ENCODE measurements around the gene SLC22A5. TPM values are rescaled to one million over a fixed set of nuclear protein-coding genes. Genes with fewer than 3 reads are reported as not detected.

The SLC22A5 gene
- total and polyA plus RNA-seq, 2 donors (not counting 3 experiments of a cell fraction or from before 2014, with no cell fraction given), result 3.6 to 9.3 TPM

- TF ChIP-seq, protein P1, sequence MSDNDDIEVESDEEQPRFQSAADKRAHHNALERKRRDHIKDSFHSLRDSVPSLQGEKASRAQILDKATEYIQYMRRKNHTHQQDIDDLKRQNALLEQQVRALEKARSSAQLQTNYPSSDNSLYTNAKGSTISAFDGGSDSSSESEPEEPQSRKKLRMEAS (IDR thresholded peaks at IDR 0.05; ENCODE audit: insufficient read depth, insufficient read length), result no peak
- TF ChIP-seq FOS (IDR thresholded peaks at IDR 0.05; ENCODE audit: borderline replicate concordance, insufficient read depth, low read length), result no peak
- CTCF ChIA-PET, result interaction anchor here (2.4 kb wide), 1 partner anchor 436 kb away, joined by 15 read pairs; no protein-coding TSS in a partner anchor
- no peak overlapping the region for H3K4me3 ChIP-seq (replicated peaks in 1 of 3; ENCODE audit: insufficient read depth in 1 of 3, low read depth in 1 of 3, low read length in 3 of 3)
- H3K27me3 ChIP-seq (ENCODE audit: control insufficient read depth in 2 of 2, insufficient read depth in 2 of 2, low read length in 2 of 2), result no peaks in the 10 kb centered on the region
- FAIRE-seq (no peak), DNase-seq (ENCODE audit: low read depth, low spot score) (no peak)
- no peaks in the 10 kb centered on the region for H3K9me3 ChIP-seq (replicated peaks; ENCODE audit: control insufficient read depth, insufficient read depth, low read length)
- POLR2A ChIA-PET, result no interaction called here
- no peak overlapping the region for H3K4me2 ChIP-seq (ENCODE audit: insufficient read depth, low read length)
- dilution Hi-C loops (cut with MboI; ENCODE audit: extremely low pct_ligation_motif_present, low sequenced_read_pairs), result no loop called here
- H3K9me1 ChIP-seq (replicated peaks; ENCODE audit: control insufficient read depth, extremely low read depth, insufficient read depth, low read length), result no peaks in the 10 kb centered on the region
- H4K20me1 ChIP-seq (replicated peaks; ENCODE audit: control insufficient read depth, extremely low read depth, insufficient read depth, low read length), result no peaks in the 10 kb centered on the region
- peaks cover 37% of the 10 kb centered on the region for H3K4me1 ChIP-seq (ENCODE audit: control insufficient read depth, extremely low read depth, insufficient read depth, low read length)
- no peak overlapping the region for H3K9ac ChIP-seq (replicated peaks; ENCODE audit: extremely low read depth, insufficient read depth, low read length)
- H3K27ac ChIP-seq (ENCODE audit: insufficient read depth, low read depth, low read length), result no peak overlapping the region
- no TSS peak for BruUV-seq (replicated peaks)
- no peaks in the 10 kb centered on the region for H3K79me2 ChIP-seq (ENCODE audit: control insufficient read depth, insufficient read depth, low read length)
- H2AFZ ChIP-seq (ENCODE audit: low read depth, low read length), result no peak overlapping the region
- intact Hi-C loops (cut with micrococcal nuclease), result loop anchor here (1.0 to 10.0 kb wide), 10 partner anchors 112 to 860 kb away; partner anchors contain the start of genes GDF9, HSPA4, IL13 and RAD50
- no peaks in the 10 kb centered on the region for H3K36me3 ChIP-seq (ENCODE audit: control insufficient read depth in 2 of 2, extremely low read depth in 1 of 2, insufficient read depth in 2 of 2, low read length in 2 of 2)
Measured at GRCh38 chr5:132384506-132385050, 15.1 kb downstream of the SLC22A5 start.

DNA sequence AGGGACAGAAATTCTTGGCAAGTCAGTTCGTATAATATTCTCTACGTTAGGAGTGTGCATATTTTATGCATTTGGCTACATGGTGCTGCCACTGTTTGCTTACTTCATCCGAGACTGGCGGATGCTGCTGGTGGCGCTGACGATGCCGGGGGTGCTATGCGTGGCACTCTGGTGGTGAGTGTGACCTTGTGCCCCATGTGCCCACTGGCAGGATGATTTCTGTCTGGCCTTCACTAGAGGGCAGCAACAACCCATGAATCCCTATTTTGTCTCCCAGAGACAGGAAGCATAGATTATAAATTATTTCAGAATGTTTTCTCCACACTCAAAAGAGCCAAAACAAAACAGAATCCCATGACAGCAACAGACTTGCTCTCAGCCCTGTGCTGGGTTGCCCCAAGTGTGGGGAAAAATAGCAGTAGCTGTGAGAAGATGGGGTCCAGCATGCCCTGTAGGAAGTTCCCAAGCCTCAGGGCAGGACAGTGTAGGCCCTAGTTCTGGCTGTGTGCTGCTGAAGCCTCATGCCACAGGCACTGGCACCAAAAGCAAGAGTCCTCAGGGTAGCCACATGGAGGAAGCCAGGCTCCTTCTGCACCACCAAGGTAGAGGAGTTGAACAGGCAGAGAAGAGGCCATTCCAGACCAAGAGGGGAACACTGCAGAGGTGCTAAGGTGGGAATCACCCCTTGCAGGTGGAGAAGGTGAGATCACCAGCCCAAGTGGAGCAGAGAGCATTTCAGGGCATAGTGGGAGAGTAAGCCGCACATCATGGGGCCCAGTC is 16.0 kb downstream of the SLC22A5 start:
- H3K27ac ChIP-seq (ENCODE audit: insufficient read depth, low read depth, low read length), result no peak overlapping the region
- dilution Hi-C loops (cut with MboI; ENCODE audit: extremely low pct_ligation_motif_present, low sequenced_read_pairs) (no loop called here), intact Hi-C loops (cut with micrococcal nuclease) (loop anchor here (1.0 to 10.0 kb wide), 14 partner anchors 113 to 859 kb away; partner anchors contain the start of genes GDF9, HSPA4, IL13 and RAD50)
- peak; percentile 69 for FAIRE-seq
- ChIA-PET POLR2A (no interaction called here), CTCF (interaction anchor here (1.0 to 5.9 kb wide), 13 partner anchors 21 to 902 kb away, joined by 3 to 220 read pairs (median 7); partner anchors contain the start of gene IRF1)
- peak; percentile 78 for DNase-seq (ENCODE audit: low read depth, low spot score)
- H3K79me2 ChIP-seq (ENCODE audit: control insufficient read depth, insufficient read depth, low read length), result no peaks in the 10 kb centered on the region
- peaks cover 46% of the 10 kb centered on the region for H3K4me1 ChIP-seq (ENCODE audit: control insufficient read depth, extremely low read depth, insufficient read depth, low read length)
- no peaks in the 10 kb centered on the region for H3K27me3 ChIP-seq (ENCODE audit: control insufficient read depth in 2 of 2, insufficient read depth in 2 of 2, low read length in 2 of 2)
- no peaks in the 10 kb centered on the region for H4K20me1 ChIP-seq (replicated peaks; ENCODE audit: control insufficient read depth, extremely low read depth, insufficient read depth, low read length)
- H3K9ac ChIP-seq (replicated peaks; ENCODE audit: extremely low read depth, insufficient read depth, low read length), result no peak overlapping the region
- no TSS peak for BruUV-seq (replicated peaks)
- H3K9me3 ChIP-seq (replicated peaks; ENCODE audit: control insufficient read depth, insufficient read depth, low read length), result no peaks in the 10 kb centered on the region
- no peaks in the 10 kb centered on the region for H3K36me3 ChIP-seq (ENCODE audit: control insufficient read depth in 2 of 2, extremely low read depth in 1 of 2, insufficient read depth in 2 of 2, low read length in 2 of 2)
- peak overlapping the region; percentile 68 for H2AFZ ChIP-seq (ENCODE audit: low read depth, low read length)
- no peak overlapping the region for H3K4me3 ChIP-seq (replicated peaks in 1 of 3; ENCODE audit: insufficient read depth in 1 of 3, low read depth in 1 of 3, low read length in 3 of 3)
- TF ChIP-seq, protein P2, sequence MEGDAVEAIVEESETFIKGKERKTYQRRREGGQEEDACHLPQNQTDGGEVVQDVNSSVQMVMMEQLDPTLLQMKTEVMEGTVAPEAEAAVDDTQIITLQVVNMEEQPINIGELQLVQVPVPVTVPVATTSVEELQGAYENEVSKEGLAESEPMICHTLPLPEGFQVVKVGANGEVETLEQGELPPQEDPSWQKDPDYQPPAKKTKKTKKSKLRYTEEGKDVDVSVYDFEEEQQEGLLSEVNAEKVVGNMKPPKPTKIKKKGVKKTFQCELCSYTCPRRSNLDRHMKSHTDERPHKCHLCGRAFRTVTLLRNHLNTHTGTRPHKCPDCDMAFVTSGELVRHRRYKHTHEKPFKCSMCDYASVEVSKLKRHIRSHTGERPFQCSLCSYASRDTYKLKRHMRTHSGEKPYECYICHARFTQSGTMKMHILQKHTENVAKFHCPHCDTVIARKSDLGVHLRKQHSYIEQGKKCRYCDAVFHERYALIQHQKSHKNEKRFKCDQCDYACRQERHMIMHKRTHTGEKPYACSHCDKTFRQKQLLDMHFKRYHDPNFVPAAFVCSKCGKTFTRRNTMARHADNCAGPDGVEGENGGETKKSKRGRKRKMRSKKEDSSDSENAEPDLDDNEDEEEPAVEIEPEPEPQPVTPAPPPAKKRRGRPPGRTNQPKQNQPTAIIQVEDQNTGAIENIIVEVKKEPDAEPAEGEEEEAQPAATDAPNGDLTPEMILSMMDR (IDR thresholded peaks at IDR 0.05; ENCODE audit: extremely low read depth in 1 of 2, insufficient read depth in 1 of 2, low read depth in 1 of 2, low read length in 2 of 2), result peak; percentile 64 to 82
- TF ChIP-seq EZH2 (IDR thresholded peaks at IDR 0.05; ENCODE audit: borderline replicate concordance, low read depth, low read length, severe bottlenecking), result no peak
- H3K4me2 ChIP-seq (ENCODE audit: insufficient read depth, low read length), result no peak overlapping the region
- no peaks in the 10 kb centered on the region for H3K9me1 ChIP-seq (replicated peaks; ENCODE audit: control insufficient read depth, extremely low read depth, insufficient read depth, low read length)
